T-cell (primary cell): ENCODE measurements around the gene MIPEP. TPM values are rescaled to one million over a fixed set of nuclear protein-coding genes. Genes with fewer than 3 reads are reported as not detected.
"Not testable (repeated sequence)": the region's sequence is repeated elsewhere in the genome, so short reads cannot be mapped to it uniquely, and the experiment has no call there.

Experiments
- ATAC-seq, 4 experiments: fragments of 200-7000 bp in 3 of 4; fragments of 150-1000 bp in 1 of 4; cut with Tn5 transposase; replicated peaks in 1 of 4; 1 replicate in 3 of 4; 2 replicates in 1 of 4; pipeline ENCODE4 v1.10.0; 2021; ENCODE audit warnings: moderate library complexity in 3 of 4, mild to moderate bottlenecking in 2 of 4, moderate number of reproducible peaks in 1 of 4
- CTCF ChIA-PET, 2 donors: fragments of 300-600 bp; sonication (Branson Sonifier 250); formaldehyde crosslinking; loops; one replicate each; lab custom pipeline; 2022; ENCODE audit warnings: antibody characterized with exemption in 2 of 2; lab: Charles Lee
- POLR2A ChIA-PET, 2 donors: fragments of 300-600 bp; sonication (Branson Sonifier 250); formaldehyde crosslinking; loops; one replicate each; lab custom pipeline; 2022; ENCODE audit warnings: antibody characterized with exemption in 2 of 2; lab: Charles Lee
- DNase-seq, 35 experiments: peaks; one replicate each; pipeline versions ENCODE4 v3.0.0 to v3.0.0-alpha.2; 2013 to 2023
- H3K27ac ChIP-seq: one replicate; pipeline ENCODE4 v1.5.1; 2013; ENCODE audit warnings: low read length
- H3K27me3 ChIP-seq, 2 experiments: replicated peaks in 1 of 2; 1 replicate in 1 of 2; 2 replicates in 1 of 2; pipeline versions ENCODE4 v1.6.1 to v1.7.0; 2013; ENCODE audit warnings: low read length in 1 of 2, mixed read lengths in 1 of 2; ENCODE audit not compliant: control insufficient read depth in 2 of 2, insufficient read depth in 2 of 2; ENCODE audit errors: extremely low read depth in 1 of 2
- H3K36me3 ChIP-seq, 2 donors: 1 replicate in 1 of 2; 2 replicates in 1 of 2; pipeline versions ENCODE4 v1.6.1 to v1.7.0; 2013; ENCODE audit warnings: low read length in 1 of 2; ENCODE audit not compliant: control insufficient read depth in 2 of 2, insufficient read depth in 1 of 2; ENCODE audit errors: extremely low read depth in 1 of 2
- H3K4me1 ChIP-seq, 2 experiments: 1 replicate in 1 of 2; 2 replicates in 1 of 2; pipeline versions ENCODE4 v1.6.1 to v1.7.0; 2013; ENCODE audit warnings: low read length in 2 of 2, mixed read lengths in 1 of 2; ENCODE audit not compliant: insufficient read depth in 2 of 2, control insufficient read depth in 1 of 2; ENCODE audit errors: extremely low read depth in 1 of 2
- H3K4me3 ChIP-seq, 2 donors: 1 replicate in 1 of 2; 2 replicates in 1 of 2; pipeline versions ENCODE4 v1.5.1 to v1.7.0; 2013; ENCODE audit warnings: mild to moderate bottlenecking in 2 of 2, low read length in 1 of 2, moderate library complexity in 1 of 2; ENCODE audit not compliant: control insufficient read depth in 1 of 2; ENCODE audit errors: extremely low read depth in 1 of 2
- H3K9me3 ChIP-seq: 2 replicates; pipeline ENCODE4 v1.7.0; 2013
- H3K27ac Mint-ChIP-seq, 2 donors: one replicate each; pipeline ENCODE4 v1.8.0; 2020 to 2021; ENCODE audit warnings: mild to moderate bottlenecking in 2 of 2, mixed read lengths in 2 of 2
- H3K27me3 Mint-ChIP-seq, 2 donors: one replicate each; pipeline ENCODE4 v1.8.0; 2021 to 2022; ENCODE audit warnings: mixed read lengths in 2 of 2
- H3K36me3 Mint-ChIP-seq: one replicate; pipeline ENCODE4 v1.8.0; 2021; ENCODE audit warnings: mixed read lengths
- H3K4me1 Mint-ChIP-seq, 3 donors: one replicate each; pipeline ENCODE4 v1.8.0; 2020 to 2022; ENCODE audit warnings: mixed read lengths in 3 of 3, mild to moderate bottlenecking in 1 of 3
- H3K4me3 Mint-ChIP-seq, 3 donors: one replicate each; pipeline ENCODE4 v1.8.0; 2020 to 2022; ENCODE audit warnings: mild to moderate bottlenecking in 3 of 3, mixed read lengths in 3 of 3, moderate library complexity in 3 of 3
- H3K9me3 Mint-ChIP-seq, 3 donors: one replicate each; pipeline ENCODE4 v1.8.0; 2020 to 2022; ENCODE audit warnings: mixed read lengths in 3 of 3
- WGBS: methylation state at CpG from one replicate; pipeline ENCODE4 v1.1.5; 2013; ENCODE audit warnings: missing lambda C conversion rate; ENCODE audit not compliant: insufficient coverage; 5-methylcytosine and 5-hydroxymethylcytosine counted together
- total RNA-seq, 35 experiments: library from RNA in 6 of 35; stranded (reverse) in 6 of 35; fragments of 120-200 nt in 1 of 35; gene quantifications; one replicate each; pipeline versions ENCODE4 v1.2.1 to v1.2.4 and lab custom pipeline; 2013 to 2026

Gene MIPEP
- total RNA-seq, 5 donors from 2014 or later (not counting 1 experiment from before 2014, with no cell fraction given), result 6.3 to 13.8 (median 12.3) TPM

- H3K9me3 ChIP-seq, H3K27ac ChIP-seq, H3K36me3 ChIP-seq, H3K4me3 Mint-ChIP-seq, H3K27ac Mint-ChIP-seq, H3K4me1 ChIP-seq, DNase-seq, H3K9me3 Mint-ChIP-seq, H3K36me3 Mint-ChIP-seq, H3K4me3 ChIP-seq, ATAC-seq, H3K27me3 ChIP-seq, H3K4me1 Mint-ChIP-seq: not testable (repeated sequence)
- CTCF ChIA-PET, result interaction anchor here (0.6 kb wide), 2 partner anchors 17 to 575 kb away, joined by 3 to 4 read pairs; no protein-coding TSS in a partner anchor
- peaks cover 13 to 22% of the 10 kb centered on the region in 2 donors for H3K27me3 Mint-ChIP-seq
- WGBS, result 85% methylated on average over 1 of the region's 3 CpGs
- POLR2A ChIA-PET, result interaction anchor here in 1 of 2 donors (0.6 kb wide), 1 partner anchor 327 kb away, joined by 3 read pairs; no protein-coding TSS in a partner anchor
Observed at GRCh38 chr13:23897452-23897919, 8.3 kb upstream of the MIPEP start, which contains the start of gene C1QTNF9B. Gene C1QTNF9B, minus strand, starts transcription at chr13:23897502.

DNA sequence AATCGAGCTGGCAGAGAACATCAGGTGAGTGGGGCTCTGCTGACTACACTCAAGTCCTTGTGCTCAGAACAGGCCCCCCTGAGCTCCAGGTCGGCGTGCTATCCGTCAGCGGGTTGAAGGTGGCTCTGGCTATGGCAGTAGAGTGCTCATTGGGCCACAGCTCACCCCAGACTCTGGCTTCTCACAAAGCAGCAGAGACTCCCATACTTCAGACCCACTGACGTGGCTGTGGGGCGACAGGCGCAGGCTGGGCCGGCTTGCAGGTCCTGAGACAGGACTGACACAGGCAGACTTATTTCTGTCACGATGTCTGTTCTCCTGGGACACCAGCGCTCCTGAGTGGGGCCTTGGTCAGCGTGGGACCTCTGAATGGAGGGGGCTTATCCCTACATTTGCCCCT, 5.5 kb upstream of the MIPEP start:
- H3K27ac ChIP-seq, H3K9me3 Mint-ChIP-seq, H3K9me3 ChIP-seq, ATAC-seq, H3K27me3 Mint-ChIP-seq, H3K4me1 Mint-ChIP-seq, POLR2A ChIA-PET, H3K27ac Mint-ChIP-seq, H3K4me1 ChIP-seq, H3K27me3 ChIP-seq, H3K4me3 Mint-ChIP-seq, DNase-seq, H3K36me3 ChIP-seq, H3K36me3 Mint-ChIP-seq, H3K4me3 ChIP-seq: not testable (repeated sequence)
- 17% methylated on average over 1 of the region's 12 CpGs for WGBS
- CTCF ChIA-PET, result interaction anchor here in 1 of 2 donors (0.6 kb wide), 2 partner anchors 477 to 1832 kb away, joined by 3 to 4 read pairs; no protein-coding TSS in a partner anchor

GRCh38 chr13:23893791-23894190, 4.6 kb upstream of the MIPEP start:
- H3K9me3 Mint-ChIP-seq, CTCF ChIA-PET, H3K27ac ChIP-seq, H3K27me3 Mint-ChIP-seq, H3K36me3 Mint-ChIP-seq, ATAC-seq, DNase-seq, POLR2A ChIA-PET, H3K27me3 ChIP-seq, H3K4me1 ChIP-seq, H3K9me3 ChIP-seq, H3K27ac Mint-ChIP-seq, H3K36me3 ChIP-seq, H3K4me3 Mint-ChIP-seq, H3K4me3 ChIP-seq: not testable (repeated sequence)
- peaks cover 6 to 13% (median 9%) of the 10 kb centered on the region in 3 donors for H3K4me1 Mint-ChIP-seq
- WGBS, result no CpG with 5 or more reads among the region's 4 CpGs

DNA sequence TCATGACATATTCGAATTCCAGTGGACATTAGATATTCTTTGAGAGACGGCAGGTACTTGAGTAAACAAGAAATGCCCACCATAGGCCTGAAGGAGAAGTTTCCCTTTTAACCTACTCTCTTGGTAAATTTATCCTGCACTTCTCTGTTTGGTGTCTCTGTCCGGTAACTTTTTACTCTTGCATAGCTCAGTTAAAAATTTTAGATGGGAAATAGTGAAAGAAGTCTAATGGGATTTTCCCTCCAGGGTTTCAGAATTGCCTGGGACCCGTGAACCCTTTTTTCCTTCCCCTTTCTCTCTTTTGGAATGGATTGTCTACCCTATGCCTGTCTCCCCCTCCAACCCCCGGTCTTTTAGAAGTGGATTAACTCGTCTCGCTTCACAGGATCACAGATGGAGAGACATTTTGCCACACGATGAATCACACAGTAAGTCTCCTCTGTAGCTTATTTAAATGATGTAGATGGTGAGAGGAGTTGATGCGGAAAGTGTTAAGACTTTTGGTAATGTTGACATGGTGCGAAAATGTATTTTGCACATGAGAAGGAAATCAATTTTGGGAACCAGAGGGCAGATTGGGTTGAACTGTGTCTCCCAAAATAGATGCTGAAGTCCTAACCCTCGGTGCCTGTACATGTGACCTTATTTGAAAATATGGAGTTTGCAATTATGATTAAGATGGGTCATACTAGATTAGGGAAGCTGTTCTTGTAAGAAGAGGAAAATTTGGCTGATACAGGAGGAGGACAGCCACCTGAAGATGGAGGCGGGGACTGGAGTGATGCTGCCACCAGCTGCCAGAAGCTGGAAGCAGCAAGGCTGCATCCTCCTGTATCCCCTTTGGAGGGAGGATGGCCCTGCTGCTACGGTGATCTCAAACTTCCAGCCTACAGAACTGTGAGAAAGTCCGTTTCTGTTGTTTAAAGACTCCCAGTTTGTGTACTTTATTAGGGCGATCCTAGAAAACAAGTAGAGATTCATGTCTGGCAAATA, 711 bp upstream of the MIPEP start:
- H3K4me3 Mint-ChIP-seq, result peak overlapping the region; percentile 84 to 92 (median 87)
- DNase-seq (peak in 1 of 35 experiments; percentile 8), ATAC-seq (peak in 2 of 4 experiments; percentile 0 to 1)
- H3K27me3 Mint-ChIP-seq, result no peaks in the 10 kb centered on the region
- peaks cover 3% of the 10 kb centered on the region for H3K36me3 Mint-ChIP-seq
- H3K9me3 Mint-ChIP-seq, result no peaks in the 10 kb centered on the region
- peaks cover 14 to 28% (median 25%) of the 10 kb centered on the region in 3 donors for H3K4me1 Mint-ChIP-seq
- Histone ChIP-seq H3K27me3 (no peaks in the 10 kb centered on the region), H3K27ac (no peak overlapping the region), H3K36me3 (peaks cover 0 to under 1% of the 10 kb centered on the region in 2 donors), H3K9me3 (no peaks in the 10 kb centered on the region), H3K4me3 (peak overlapping the region; percentile 77 to 96), H3K4me1 (peaks cover 7 to 9% of the 10 kb centered on the region in 2 experiments)
- WGBS, result 63% methylated on average over 6 of the region's 15 CpGs
- POLR2A ChIA-PET, result no interaction called here
- peak overlapping the region; percentile 80 to 83 for H3K27ac Mint-ChIP-seq
- CTCF ChIA-PET, result interaction anchor here in 1 of 2 donors (0.6 to 1.1 kb wide), 2 partner anchors 313 to 338 kb away, joined by 5 to 7 read pairs; no protein-coding TSS in a partner anchor

DNA sequence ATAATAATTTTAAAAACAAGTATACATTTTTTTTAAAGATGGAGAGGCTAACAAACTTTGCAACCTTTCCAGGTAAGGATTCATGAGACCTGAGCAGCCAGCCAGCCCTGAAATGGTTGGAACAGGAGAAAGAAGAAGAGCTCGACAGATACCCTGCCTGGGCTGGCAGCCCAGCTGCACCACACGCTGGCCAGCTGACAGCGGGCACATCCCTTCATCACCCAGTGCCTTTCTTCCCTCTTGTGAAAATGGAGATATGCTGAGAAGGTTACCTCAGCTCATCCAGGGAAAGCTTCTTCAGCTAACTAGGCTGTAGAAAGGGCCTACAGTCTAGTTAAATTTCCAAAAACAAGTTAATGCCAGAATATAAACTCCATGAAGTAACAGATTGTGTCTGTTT, 4.8 kb downstream of the MIPEP start:
- POLR2A ChIA-PET, DNase-seq, H3K4me1 ChIP-seq, H3K27ac ChIP-seq, H3K27ac Mint-ChIP-seq, ATAC-seq, CTCF ChIA-PET, H3K9me3 ChIP-seq, H3K4me3 ChIP-seq, H3K27me3 ChIP-seq, H3K27me3 Mint-ChIP-seq, H3K4me3 Mint-ChIP-seq, H3K9me3 Mint-ChIP-seq: not testable (repeated sequence)
- no CpG with 5 or more reads among the region's 3 CpGs for WGBS
- H3K36me3 ChIP-seq, result peaks cover 0 to 11% of the 10 kb centered on the region in 2 donors
- peaks cover 8 to 17% (median 16%) of the 10 kb centered on the region in 3 donors for H3K4me1 Mint-ChIP-seq
- H3K36me3 Mint-ChIP-seq, result peaks cover 26% of the 10 kb centered on the region

GRCh38 chr13:23883255-23883654, 5.9 kb downstream of the MIPEP start:
- Histone ChIP-seq H3K27me3 (no peaks in the 10 kb centered on the region), H3K27ac (no peak overlapping the region), H3K9me3 (no peaks in the 10 kb centered on the region), H3K4me3 (no peak overlapping the region), H3K36me3 (peaks cover 0 to 18% of the 10 kb centered on the region in 2 donors), H3K4me1 (peaks cover under 1 to 2% of the 10 kb centered on the region in 2 experiments)
- WGBS, result no CpG with 5 or more reads among the region's 4 CpGs
- Mint-ChIP-seq H3K27ac (no peak overlapping the region), H3K4me1 (peaks cover 5 to 13% (median 12%) of the 10 kb centered on the region in 3 donors), H3K9me3 (no peaks in the 10 kb centered on the region), H3K4me3 (no peak overlapping the region), H3K27me3 (no peaks in the 10 kb centered on the region), H3K36me3 (peaks cover 35% of the 10 kb centered on the region)
- CTCF ChIA-PET, result no interaction called here
- DNase-seq (no peak), ATAC-seq (no peak)
- POLR2A ChIA-PET, result no interaction called here
